ENCODE results near the gene PPP2R2C. TPM values are rescaled to one million over a fixed set of nuclear protein-coding genes. Genes with fewer than 3 reads are reported as not detected.

Gene PPP2R2C
- total RNA-seq, 1 donor from 2014 or later = 10.8 TPM

- H3K27me3 Mint-ChIP-seq = peaks cover 20% of the 10 kb centered on the region
- H3K36me3 Mint-ChIP-seq = no peaks in the 10 kb centered on the region
- TF ChIP-seq, protein P1, sequence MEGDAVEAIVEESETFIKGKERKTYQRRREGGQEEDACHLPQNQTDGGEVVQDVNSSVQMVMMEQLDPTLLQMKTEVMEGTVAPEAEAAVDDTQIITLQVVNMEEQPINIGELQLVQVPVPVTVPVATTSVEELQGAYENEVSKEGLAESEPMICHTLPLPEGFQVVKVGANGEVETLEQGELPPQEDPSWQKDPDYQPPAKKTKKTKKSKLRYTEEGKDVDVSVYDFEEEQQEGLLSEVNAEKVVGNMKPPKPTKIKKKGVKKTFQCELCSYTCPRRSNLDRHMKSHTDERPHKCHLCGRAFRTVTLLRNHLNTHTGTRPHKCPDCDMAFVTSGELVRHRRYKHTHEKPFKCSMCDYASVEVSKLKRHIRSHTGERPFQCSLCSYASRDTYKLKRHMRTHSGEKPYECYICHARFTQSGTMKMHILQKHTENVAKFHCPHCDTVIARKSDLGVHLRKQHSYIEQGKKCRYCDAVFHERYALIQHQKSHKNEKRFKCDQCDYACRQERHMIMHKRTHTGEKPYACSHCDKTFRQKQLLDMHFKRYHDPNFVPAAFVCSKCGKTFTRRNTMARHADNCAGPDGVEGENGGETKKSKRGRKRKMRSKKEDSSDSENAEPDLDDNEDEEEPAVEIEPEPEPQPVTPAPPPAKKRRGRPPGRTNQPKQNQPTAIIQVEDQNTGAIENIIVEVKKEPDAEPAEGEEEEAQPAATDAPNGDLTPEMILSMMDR (conservative IDR thresholded peaks at IDR 0.05) = no peak
- H3K4me3 Mint-ChIP-seq = no peak overlapping the region
- DNase-seq (ENCODE audit: extremely low spot score, unreplicated experiment) = no peak
- no peak overlapping the region for H3K27ac Mint-ChIP-seq
- H3K9me3 Mint-ChIP-seq = peaks cover 6% of the 10 kb centered on the region
- H3K4me1 Mint-ChIP-seq (ENCODE audit: unreplicated experiment) = no peaks in the 10 kb centered on the region
These were observed 37.4 kb downstream of the PPP2R2C start for GRCh38 chr4:6435010-6435409.

GRCh38 chr4:6430927-6431326 lies 41.5 kb downstream of the PPP2R2C start:
- no peaks in the 10 kb centered on the region for H3K4me1 Mint-ChIP-seq (ENCODE audit: unreplicated experiment)
- no peak for DNase-seq (ENCODE audit: extremely low spot score, unreplicated experiment)
- peaks cover 16% of the 10 kb centered on the region for H3K27me3 Mint-ChIP-seq
- TF ChIP-seq, protein P1 (conservative IDR thresholded peaks at IDR 0.05) = no peak
- no peak overlapping the region for H3K27ac Mint-ChIP-seq
- peaks cover 6% of the 10 kb centered on the region for H3K9me3 Mint-ChIP-seq
- H3K4me3 Mint-ChIP-seq = no peak overlapping the region
- no peaks in the 10 kb centered on the region for H3K36me3 Mint-ChIP-seq

- TF ChIP-seq, protein P1 (conservative IDR thresholded peaks at IDR 0.05) = peak; percentile 19
- no peaks in the 10 kb centered on the region for H3K4me1 Mint-ChIP-seq (ENCODE audit: unreplicated experiment)
- no peaks in the 10 kb centered on the region for H3K9me3 Mint-ChIP-seq
- no peak overlapping the region for H3K27ac Mint-ChIP-seq
- no peak for DNase-seq (ENCODE audit: extremely low spot score, unreplicated experiment)
- H3K36me3 Mint-ChIP-seq = no peaks in the 10 kb centered on the region
- peaks cover 11% of the 10 kb centered on the region for H3K27me3 Mint-ChIP-seq
- H3K4me3 Mint-ChIP-seq = no peak overlapping the region
These were observed 44.8 kb downstream of the PPP2R2C start for GRCh38 chr4:6427439-6428090.

DNA sequence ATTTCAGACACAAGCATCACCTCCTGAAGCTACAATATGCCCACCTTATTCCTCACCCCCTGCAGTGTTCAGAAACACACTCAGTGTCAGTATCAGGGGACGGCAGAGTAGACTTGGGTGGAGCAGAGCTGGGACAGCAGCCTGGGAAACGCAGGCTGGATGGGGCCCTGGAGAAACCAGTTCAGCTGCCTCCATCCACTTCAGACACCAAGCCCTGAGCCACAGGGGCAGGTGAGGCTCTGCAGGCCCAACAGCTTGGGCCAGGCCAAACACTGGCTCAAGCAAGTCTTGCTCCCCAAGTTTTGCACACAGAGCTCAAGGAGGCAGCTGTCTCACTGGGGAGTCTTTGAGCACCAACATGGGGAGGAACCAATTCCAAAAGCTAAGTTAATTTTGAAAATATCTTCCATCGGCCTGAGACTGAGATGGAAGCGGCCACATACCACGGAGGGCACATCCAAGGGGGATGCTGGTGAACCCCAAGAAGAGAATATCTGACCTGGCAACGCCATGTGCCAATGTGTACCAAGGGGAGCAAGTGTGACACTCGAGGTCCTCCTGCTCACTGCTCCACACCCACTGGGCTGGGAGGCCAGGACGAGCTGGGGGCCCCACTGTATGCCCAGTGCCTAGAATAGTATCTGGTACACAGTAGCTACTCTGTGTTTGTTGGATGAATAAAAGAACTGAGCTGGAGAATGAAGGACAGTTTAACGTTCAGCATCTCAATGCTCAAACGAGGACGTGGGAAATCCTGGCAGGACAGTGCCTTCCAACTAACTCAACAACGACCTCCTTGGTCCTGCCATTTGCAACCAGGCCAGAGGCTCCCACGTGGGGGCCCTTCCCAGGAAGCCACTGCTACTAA lies 45.6 kb downstream of the PPP2R2C start:
- H3K4me3 Mint-ChIP-seq = no peak overlapping the region
- no peaks in the 10 kb centered on the region for H3K9me3 Mint-ChIP-seq
- no peak for DNase-seq (ENCODE audit: extremely low spot score, unreplicated experiment)
- TF ChIP-seq, protein P1 (conservative IDR thresholded peaks at IDR 0.05) = no peak
- no peaks in the 10 kb centered on the region for H3K36me3 Mint-ChIP-seq
- H3K4me1 Mint-ChIP-seq (ENCODE audit: unreplicated experiment) = no peaks in the 10 kb centered on the region
- no peak overlapping the region for H3K27ac Mint-ChIP-seq
- H3K27me3 Mint-ChIP-seq = peaks cover 10% of the 10 kb centered on the region

DNA sequence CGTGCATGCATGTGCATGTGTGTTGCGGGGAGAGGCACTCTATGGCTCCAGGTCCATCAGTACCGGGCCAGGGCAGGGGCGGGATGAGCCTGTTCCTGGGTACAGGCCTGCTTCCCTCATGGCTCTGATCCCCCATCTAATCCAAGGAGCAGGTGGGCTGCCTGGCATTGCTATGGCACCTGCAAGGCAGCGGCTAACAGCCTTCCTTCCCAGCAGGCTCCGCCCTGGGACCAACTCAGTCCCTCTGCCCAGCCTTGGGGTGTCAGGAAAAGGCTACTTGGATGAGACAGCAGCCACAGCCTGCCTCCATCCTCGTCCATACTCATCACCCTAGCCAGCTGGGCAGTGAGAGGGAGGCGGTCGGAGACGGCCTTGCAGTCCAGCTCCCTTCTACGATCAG lies 46.5 kb downstream of the PPP2R2C start:
- no peak overlapping the region for H3K4me3 Mint-ChIP-seq
- H3K36me3 Mint-ChIP-seq = no peaks in the 10 kb centered on the region
- TF ChIP-seq, protein P1 (conservative IDR thresholded peaks at IDR 0.05) = no peak
- H3K4me1 Mint-ChIP-seq (ENCODE audit: unreplicated experiment) = no peaks in the 10 kb centered on the region
- H3K27me3 Mint-ChIP-seq = peaks cover 10% of the 10 kb centered on the region
- no peaks in the 10 kb centered on the region for H3K9me3 Mint-ChIP-seq
- no peak overlapping the region for H3K27ac Mint-ChIP-seq
- DNase-seq (ENCODE audit: extremely low spot score, unreplicated experiment) = no peak
